K562 (cell line): ENCODE measurements around the gene RELL1. TPM values are rescaled to one million over a fixed set of nuclear protein-coding genes. Genes with fewer than 3 reads are reported as not detected.

Experiments used
- ATAC-seq: fragments of 200-7000 bp; cut with Tn5 transposase; 3 replicates; pipeline ENCODE4 v1.9.1; 2020; ENCODE audit warnings: moderate library complexity
- BruUV-seq: library from RNA; stranded (reverse); fragments of 400-500 nt; replicated peaks from 2 replicates; lab custom pipeline; 2021; lab: Mats Ljungman, UMichigan
- CTCF ChIA-PET: fragments of 300-600 bp; formaldehyde crosslinking; extraction: SDS; loops from one replicate; lab custom pipeline; 2021; ENCODE audit warnings: low intra/inter-chr PET ratio; lab: Yijun Ruan, JAX
- POLR2A ChIA-PET: fragments of 300-600, 350-650 bp; sonication (Branson Sonifier 250); formaldehyde crosslinking; extraction: SDS; loops from one replicate; lab custom pipeline; 2021; ENCODE audit warnings: antibody characterized with exemption, inconsistent platforms; lab: Yijun Ruan, JAX
- DNase-seq, 4 experiments: peaks; one replicate each; pipeline versions ENCODE4 v3.0.0 to v3.0.0-alpha.2; 2011 to 2018; ENCODE audit warnings: low spot score in 3 of 4, mixed read lengths in 3 of 4; ENCODE audit errors: extremely low read depth in 1 of 4
- FAIRE-seq: peaks from 2 replicates; lab custom pipeline; 2011; peaks lifted over from hg19 to GRCh38; lab: Jason Lieb, UNC
- H2AFZ ChIP-seq: 2 replicates; pipeline ENCODE4 v1.6.0; 2011; ENCODE audit warnings: low read depth, low read length, control low read depth, inconsistent platforms
- H3K27ac ChIP-seq: fragments of 200-600 bp; 3 replicates; pipeline ENCODE4 v1.8.0; 2011; ENCODE audit warnings: low read depth, mild to moderate bottlenecking, control low read depth, inconsistent platforms, low read length, moderate library complexity, mixed read lengths; ENCODE audit errors: extremely low read depth
- H3K27me3 ChIP-seq, 2 experiments: fragments of 300-600 bp in 1 of 2; 2 replicates in 1 of 2; 3 replicates in 1 of 2; pipeline versions ENCODE4 v1.6.0 to v1.8.0; 2011; ENCODE audit warnings: inconsistent platforms in 2 of 2, low read length in 2 of 2, mild to moderate bottlenecking in 1 of 2, mixed read lengths in 1 of 2, moderate library complexity in 1 of 2; ENCODE audit not compliant: control insufficient read depth in 2 of 2, insufficient read depth in 2 of 2
- H3K36me3 ChIP-seq: fragments of 300-600 bp; 3 replicates; pipeline ENCODE4 v1.8.0; 2011; ENCODE audit warnings: mild to moderate bottlenecking, low read length, inconsistent platforms; ENCODE audit not compliant: control insufficient read depth, insufficient read depth
- H3K4me1 ChIP-seq, 2 experiments: fragments of 200-600 bp in 1 of 2; replicated peaks in 1 of 2; 2 replicates in 1 of 2; 3 replicates in 1 of 2; pipeline versions ENCODE4 v1.5.1 to v1.8.0; 2011; ENCODE audit warnings: inconsistent platforms in 2 of 2, low read length in 2 of 2, mild to moderate bottlenecking in 1 of 2, mixed read lengths in 1 of 2, moderate library complexity in 1 of 2; ENCODE audit not compliant: control insufficient read depth in 2 of 2, insufficient read depth in 2 of 2
- H3K4me2 ChIP-seq: 2 replicates; pipeline ENCODE4 v1.6.1; 2011; ENCODE audit warnings: low read length, control low read depth, inconsistent platforms, mixed read lengths; ENCODE audit not compliant: insufficient read depth
- H3K4me3 ChIP-seq: fragments of 200-600 bp; sonication (generic), shearing (Covaris generic); 2 replicates; pipeline ENCODE4 v1.5.1; 2016; ENCODE audit warnings: control low read depth, inconsistent platforms
- H3K79me2 ChIP-seq: fragments of 200-600 bp; 3 replicates; pipeline ENCODE4 v1.8.0; 2011; ENCODE audit warnings: low read length, inconsistent platforms; ENCODE audit not compliant: control insufficient read depth, insufficient read depth
- H3K9ac ChIP-seq, 2 experiments: 2 replicates each; pipeline versions ENCODE4 v1.6.0 to v1.6.1; 2011; ENCODE audit warnings: low read depth in 2 of 2, low read length in 2 of 2, control low read depth in 1 of 2, inconsistent platforms in 1 of 2, mild to moderate bottlenecking in 1 of 2, mixed read lengths in 1 of 2; ENCODE audit not compliant: insufficient read depth in 1 of 2
- H3K9me1 ChIP-seq: one replicate; pipeline ENCODE4 v1.6.0; 2011; ENCODE audit warnings: inconsistent platforms, mild to moderate bottlenecking, low read length, moderate library complexity; ENCODE audit not compliant: control insufficient read depth, insufficient read depth
- H3K9me3 ChIP-seq: replicated peaks from 2 replicates; pipeline ENCODE4 v1.5.1; 2011; ENCODE audit warnings: low read depth, low read length, inconsistent platforms; ENCODE audit not compliant: control insufficient read depth, insufficient read depth
- H4K20me1 ChIP-seq: replicated peaks from 2 replicates; pipeline ENCODE4 v1.6.1; 2011; ENCODE audit warnings: low read length, inconsistent platforms, mixed read lengths; ENCODE audit not compliant: control insufficient read depth, insufficient read depth
- CBX8 ChIP-seq: fragments of 200-600 bp; sonication (generic); IDR thresholded peaks from 2 replicates; pipeline ENCODE4 v1.6.1; 2012; ENCODE audit warnings: borderline replicate concordance, mixed run types, low read depth, mild to moderate bottlenecking, moderate library complexity, mixed read lengths, low read length, control low read depth, inconsistent platforms; ENCODE audit not compliant: poor library complexity, severe bottlenecking; ENCODE audit errors: extremely low read depth
- CHD7 ChIP-seq: fragments of 200-600 bp; sonication (generic); IDR thresholded peaks from one replicate; pipeline ENCODE4 v1.6.1; 2012; ENCODE audit warnings: mild to moderate bottlenecking, low read depth, low read length, inconsistent platforms
- ZNF133 ChIP-seq: fragments of 250-450 bp; sonication (Bioruptor Pico); IDR thresholded peaks from 2 replicates; pipeline ENCODE4 v1.4.0; 2020; ENCODE audit warnings: mild to moderate bottlenecking
- ZNF41 ChIP-seq: fragments of 250-450 bp; sonication (Bioruptor Pico); conservative IDR thresholded peaks from 2 replicates; pipeline ENCODE4 v1.4.0; 2020; ENCODE audit warnings: mild to moderate bottlenecking
- WGBS: fragments of 100-300 bp; shearing (Covaris generic); methylation state at CpG from one replicate; pipeline ENCODE4 v1.1.6; 2016; ENCODE audit warnings: low coverage, mixed read lengths; ENCODE audit not compliant: insufficient coverage; ENCODE audit errors: missing lambda C conversion rate; 5-methylcytosine and 5-hydroxymethylcytosine counted together
- in situ Hi-C: fragments of 300-500 bp; cut with MboI; formaldehyde crosslinking; loops from 4 replicates; pipeline ENCODE4 v1.15.0; 2018; ENCODE audit warnings: inconsistent platforms, mixed read lengths
- intact Hi-C: fragments of 100-400 bp; cut with micrococcal nuclease; formaldehyde crosslinking; loops from 2 replicates; pipeline ENCODE4 v1.14.2; 2022
- polyA plus RNA-seq, 8 experiments: library from polyadenylated mRNA; depleted of rRNA in 4 of 8; stranded (reverse) in 5 of 8; unstranded in 3 of 8; fragments of >200 nt; fragmentation: Nextera tagmentation in 2 of 8; fragmentation: Illumina TruSeq in 1 of 8; extraction: Ambion mirVana in 2 of 8; extraction: Trizol in 1 of 8; gene quantifications; 2 replicates each; pipeline versions ENCODE4 v1.2.1 to v1.2.3, GENCODE V29; 2011 to 2014; ENCODE audit warnings: inconsistent platforms in 1 of 8, missing spikeins in 1 of 8
- total RNA-seq, 7 experiments: library from RNA; depleted of rRNA in 6 of 7; stranded (reverse); fragments of >200 nt in 6 of 7; fragmentation: Illumina TruSeq in 2 of 7; extraction: Trizol in 2 of 7; gene quantifications; 2 replicates each; pipeline versions ENCODE4 v1.2.1 to v1.2.3, GENCODE V29; 2011 to 2021; ENCODE audit warnings: low replicate concordance in 1 of 7
- TF ChIP-seq, protein P1 (sequence below): fragments of 250-450 bp; sonication (Bioruptor Pico); IDR thresholded peaks from 2 replicates; pipeline ENCODE4 v1.9.0; 2021; ENCODE audit warnings: mild to moderate bottlenecking, inconsistent platforms
- TF ChIP-seq, protein P2 (sequence below): fragments of 450-650 bp; IDR thresholded peaks from 2 replicates; pipeline ENCODE4 v1.6.1; 2016

The RELL1 gene
- total and polyA plus RNA-seq, 9 of the 15 experiments (the other 6 are each of a cell fraction or from before 2014, with no cell fraction given): 0.06 to 3.5 (median 1.7) TPM; not detected in 1

GRCh38 chr4:37651781-37652377 lies 34.3 kb downstream of the RELL1 start:
- H3K9me1 ChIP-seq: peaks cover 3% of the 10 kb centered on the region
- DNase-seq (no peak), ATAC-seq (no peak), FAIRE-seq (no peak)
- no peaks in the 10 kb centered on the region for H3K9me3 ChIP-seq
- intact Hi-C loops (no loop called here), in situ Hi-C loops (no loop called here)
- H3K4me3 ChIP-seq: no peak overlapping the region
- no TSS peak for BruUV-seq
- H3K36me3 ChIP-seq: no peaks in the 10 kb centered on the region
- H3K4me1 ChIP-seq: peaks cover 0 to 9% of the 10 kb centered on the region in 2 experiments; a peak in 2 of 5 replicates
- H2AFZ ChIP-seq: no peak overlapping the region
- no peaks in the 10 kb centered on the region for H3K79me2 ChIP-seq
- H4K20me1 ChIP-seq: no peaks in the 10 kb centered on the region
- peaks cover 0 to 2% of the 10 kb centered on the region in 2 experiments; a peak in 1 of 5 replicates for H3K27me3 ChIP-seq
- H3K4me2 ChIP-seq: no peak overlapping the region
- H3K27ac ChIP-seq: no peak overlapping the region
- POLR2A ChIA-PET: interaction anchor here (0.9 to 1.0 kb wide), 2 partner anchors 49 to 799 kb away, joined by 3 to 4 read pairs; no protein-coding TSS in a partner anchor
- WGBS: 9% methylated on average over 13 of the region's 13 CpGs
- CTCF ChIA-PET: no interaction called here
- H3K9ac ChIP-seq: no peak overlapping the region
- TF ChIP-seq ZNF133 (CRISPR knock-in tag) (no peak), CBX8 (no peak), CHD7 (no peak), ZNF41 (CRISPR knock-in tag) (no peak)
- TF ChIP-seq, protein P1, sequence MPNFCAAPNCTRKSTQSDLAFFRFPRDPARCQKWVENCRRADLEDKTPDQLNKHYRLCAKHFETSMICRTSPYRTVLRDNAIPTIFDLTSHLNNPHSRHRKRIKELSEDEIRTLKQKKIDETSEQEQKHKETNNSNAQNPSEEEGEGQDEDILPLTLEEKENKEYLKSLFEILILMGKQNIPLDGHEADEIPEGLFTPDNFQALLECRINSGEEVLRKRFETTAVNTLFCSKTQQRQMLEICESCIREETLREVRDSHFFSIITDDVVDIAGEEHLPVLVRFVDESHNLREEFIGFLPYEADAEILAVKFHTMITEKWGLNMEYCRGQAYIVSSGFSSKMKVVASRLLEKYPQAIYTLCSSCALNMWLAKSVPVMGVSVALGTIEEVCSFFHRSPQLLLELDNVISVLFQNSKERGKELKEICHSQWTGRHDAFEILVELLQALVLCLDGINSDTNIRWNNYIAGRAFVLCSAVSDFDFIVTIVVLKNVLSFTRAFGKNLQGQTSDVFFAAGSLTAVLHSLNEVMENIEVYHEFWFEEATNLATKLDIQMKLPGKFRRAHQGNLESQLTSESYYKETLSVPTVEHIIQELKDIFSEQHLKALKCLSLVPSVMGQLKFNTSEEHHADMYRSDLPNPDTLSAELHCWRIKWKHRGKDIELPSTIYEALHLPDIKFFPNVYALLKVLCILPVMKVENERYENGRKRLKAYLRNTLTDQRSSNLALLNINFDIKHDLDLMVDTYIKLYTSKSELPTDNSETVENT (CRISPR knock-in tag): no peak
- TF ChIP-seq, protein P2, sequence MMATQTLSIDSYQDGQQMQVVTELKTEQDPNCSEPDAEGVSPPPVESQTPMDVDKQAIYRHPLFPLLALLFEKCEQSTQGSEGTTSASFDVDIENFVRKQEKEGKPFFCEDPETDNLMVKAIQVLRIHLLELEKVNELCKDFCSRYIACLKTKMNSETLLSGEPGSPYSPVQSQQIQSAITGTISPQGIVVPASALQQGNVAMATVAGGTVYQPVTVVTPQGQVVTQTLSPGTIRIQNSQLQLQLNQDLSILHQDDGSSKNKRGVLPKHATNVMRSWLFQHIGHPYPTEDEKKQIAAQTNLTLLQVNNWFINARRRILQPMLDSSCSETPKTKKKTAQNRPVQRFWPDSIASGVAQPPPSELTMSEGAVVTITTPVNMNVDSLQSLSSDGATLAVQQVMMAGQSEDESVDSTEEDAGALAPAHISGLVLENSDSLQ: no peak
